SH-SY5Y (cell line): ENCODE measurements around the gene AGTPBP1.

Source experiments
- GATA2 ChIP-seq: IDR thresholded peaks from 2 replicates; pipeline ENCODE4 v1.6.1; 2011; ENCODE audit warnings: mild to moderate bottlenecking, low read depth, low read length
- GATA3 ChIP-seq: IDR thresholded peaks from 2 replicates; pipeline ENCODE4 v1.6.1; 2011; ENCODE audit warnings: low read depth, mild to moderate bottlenecking, low read length, moderate library complexity

- TF ChIP-seq GATA2 = no peak
- no peak for TF ChIP-seq GATA3
Observed at GRCh38 chr9:85602742-85603141, 139.0 kb downstream of the AGTPBP1 start.
